ENCODE results near the gene UNKL.
"Not testable (repeated sequence)": the region's sequence is repeated elsewhere in the genome, so short reads cannot be mapped to it uniquely, and the experiment has no call there.

The UNKL gene

DNA sequence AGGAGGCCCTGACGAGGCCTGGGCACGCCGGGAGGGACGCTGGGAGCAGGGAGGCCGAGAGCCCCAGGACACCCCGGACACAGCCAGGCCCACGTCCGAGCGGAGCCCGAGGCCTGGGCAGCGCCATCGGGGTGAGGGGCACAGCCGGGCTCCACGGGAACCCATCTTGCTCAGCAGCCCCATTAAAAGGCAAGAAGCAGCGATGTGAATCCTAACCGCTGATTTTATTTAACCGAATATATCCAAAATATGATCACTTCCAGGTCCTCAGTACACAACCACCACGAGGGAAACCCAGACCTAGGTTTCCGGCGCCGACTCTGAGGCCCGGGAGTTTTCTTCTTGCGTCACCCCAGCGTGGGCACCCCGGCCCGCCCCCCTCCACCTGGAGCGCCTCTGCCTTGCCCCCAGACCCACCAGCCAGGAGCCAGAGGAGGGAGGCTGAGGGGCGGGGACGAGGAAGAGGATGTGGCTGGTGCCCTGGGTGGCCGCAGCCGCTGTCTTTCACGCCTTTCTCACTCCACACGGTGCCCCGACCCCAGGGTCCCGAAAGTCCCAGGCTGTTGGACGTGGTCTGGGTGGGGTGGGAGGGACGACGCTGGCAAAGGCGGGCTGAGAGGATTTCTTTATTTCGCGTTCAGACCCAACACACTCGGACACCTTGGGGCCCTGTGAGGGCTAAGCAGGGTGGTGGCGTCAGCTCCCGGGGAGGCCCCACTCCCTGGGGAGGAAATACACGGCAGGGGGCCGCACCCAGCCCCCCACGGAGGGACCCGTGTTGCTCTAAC lies 30.4 kb upstream of the UNKL start:
- DNase-seq, result no peak

DNA sequence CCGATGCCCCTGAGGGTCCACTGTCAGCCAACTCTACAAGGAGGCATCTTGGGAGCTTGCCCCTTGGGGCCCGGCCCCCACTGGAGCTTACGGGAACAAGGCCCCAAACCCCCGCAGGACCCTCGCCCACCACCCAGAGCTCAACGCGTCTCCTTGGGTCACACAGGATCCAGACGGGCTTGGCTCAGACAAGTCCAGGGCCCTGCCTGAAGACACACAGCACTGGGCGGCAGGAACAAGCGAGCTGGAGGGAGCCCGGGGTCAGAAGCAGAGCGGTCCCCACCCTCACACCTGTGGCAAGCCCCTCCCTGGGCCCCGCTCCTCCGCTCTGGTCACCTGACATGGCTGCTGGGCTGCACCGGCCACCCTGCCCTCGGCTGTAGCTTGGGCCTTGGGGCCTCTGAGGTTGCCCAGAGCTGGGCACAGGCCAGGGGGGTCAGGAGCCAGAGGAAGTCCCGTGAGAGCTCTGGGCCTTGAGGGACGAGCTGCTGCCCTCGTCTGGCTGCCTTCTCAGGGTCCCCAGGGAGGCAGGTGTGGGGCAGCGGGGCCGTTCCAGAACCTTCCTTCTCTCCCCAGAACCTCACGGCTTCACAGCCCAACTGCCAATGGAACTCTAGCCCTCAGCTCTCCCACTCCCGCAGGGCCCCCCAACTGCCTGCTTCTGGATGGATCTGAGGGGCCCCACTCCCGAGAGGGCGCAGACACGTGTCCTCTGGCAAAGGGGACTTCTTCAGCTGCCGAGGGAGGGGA lies 29.7 kb upstream of the UNKL start, which contains the start of gene CCDC154:
TSS of gene CCDC154 (minus strand) at position 577 of the 750 bp plus-strand sequence. CDS start at position 343, 234 bp downstream.
- DNase-seq, result no peak

DNA sequence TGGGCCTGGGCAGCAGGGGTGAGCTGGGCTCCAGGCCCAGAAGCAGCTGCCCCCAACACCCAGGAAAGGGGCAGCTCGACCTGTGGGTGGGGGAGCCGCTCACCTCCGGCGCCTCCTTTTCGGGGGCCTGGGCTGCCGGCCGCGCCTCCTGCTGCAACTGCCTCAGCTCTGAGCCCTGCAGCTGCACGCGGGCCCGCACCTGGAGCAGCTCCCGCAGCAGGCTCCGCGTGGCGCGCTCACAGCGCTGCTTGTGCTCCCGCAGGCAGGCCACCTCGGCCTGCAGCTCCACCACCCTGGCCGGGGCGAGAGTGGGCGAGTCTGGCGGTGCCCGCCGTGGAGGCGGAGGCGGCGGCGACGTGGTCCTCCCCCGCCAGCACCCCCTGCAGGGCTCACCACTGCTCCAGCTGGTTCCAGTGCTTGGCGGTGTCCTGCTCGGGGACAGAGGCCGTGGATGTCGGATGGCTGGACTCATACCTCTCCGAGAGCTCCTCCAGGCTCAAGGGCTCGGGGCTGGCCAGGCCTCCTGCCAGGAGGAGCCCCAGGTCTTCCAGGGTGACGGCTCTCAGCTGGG lies 29.0 kb upstream of the UNKL start:
- DNase-seq, result no peak

DNA sequence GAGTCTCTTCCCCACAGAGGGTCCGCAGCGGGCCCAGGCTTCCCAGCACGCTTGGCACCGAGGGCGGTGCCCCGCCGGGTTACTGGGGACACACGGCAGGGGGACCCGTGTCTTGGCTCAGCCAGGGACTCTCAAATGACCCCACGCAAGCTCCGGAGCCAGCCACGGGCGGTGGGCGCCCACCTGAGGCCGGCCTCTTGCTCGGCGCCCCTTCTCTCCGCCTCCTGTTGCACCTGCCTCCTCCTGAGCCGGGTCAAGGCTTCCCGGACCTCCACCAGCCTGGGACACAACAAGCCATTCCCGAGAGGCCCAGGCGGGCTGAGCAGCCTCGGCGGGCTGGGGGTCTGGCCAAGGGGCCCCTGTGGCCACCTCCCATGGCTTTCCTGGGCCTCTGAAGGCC lies 28.2 kb upstream of the UNKL start:
- DNase-seq, result no peak

DNA sequence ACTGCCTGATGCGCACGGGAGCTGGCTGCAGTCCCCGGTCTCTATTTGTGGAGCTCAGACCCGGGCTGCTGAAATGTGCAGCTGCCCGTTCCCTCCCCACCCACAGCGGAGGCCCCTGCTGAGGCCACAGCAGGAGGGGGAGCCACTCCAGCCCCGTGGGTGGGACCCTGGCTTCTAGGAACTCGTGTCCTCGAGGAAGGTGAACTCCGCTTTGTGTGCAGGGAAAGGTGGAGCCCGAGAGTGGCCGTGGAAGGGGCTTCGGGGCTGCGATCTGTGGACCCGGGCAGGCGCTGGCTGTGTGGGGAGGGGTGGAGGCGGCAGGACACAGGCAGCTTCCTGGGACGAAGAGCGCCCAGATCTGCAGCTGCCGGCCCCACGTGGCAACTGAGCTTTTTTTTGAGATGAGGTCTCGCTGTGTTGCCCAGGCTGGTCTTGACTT lies 26.9 kb upstream of the UNKL start:
- no peak for DNase-seq

DNA sequence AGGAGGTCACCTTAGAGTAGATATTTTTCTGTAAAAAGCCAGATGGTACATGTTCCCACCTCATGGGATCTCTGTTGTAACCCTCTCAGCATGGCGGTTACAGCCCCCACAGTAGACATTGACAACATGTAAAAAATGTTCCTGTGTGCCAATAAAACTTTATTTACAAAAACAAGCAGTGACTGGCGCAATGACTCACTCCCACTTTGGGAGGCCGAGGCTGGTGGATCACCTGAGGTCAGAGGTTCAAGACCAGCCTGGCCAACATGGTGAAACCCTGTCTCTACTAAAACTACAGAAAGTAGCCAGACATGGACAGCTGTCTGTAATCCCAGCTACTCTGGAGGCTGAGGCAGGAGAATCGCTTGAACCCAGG lies 25.2 kb upstream of the UNKL start:
- not testable (repeated sequence) for DNase-seq

DNA sequence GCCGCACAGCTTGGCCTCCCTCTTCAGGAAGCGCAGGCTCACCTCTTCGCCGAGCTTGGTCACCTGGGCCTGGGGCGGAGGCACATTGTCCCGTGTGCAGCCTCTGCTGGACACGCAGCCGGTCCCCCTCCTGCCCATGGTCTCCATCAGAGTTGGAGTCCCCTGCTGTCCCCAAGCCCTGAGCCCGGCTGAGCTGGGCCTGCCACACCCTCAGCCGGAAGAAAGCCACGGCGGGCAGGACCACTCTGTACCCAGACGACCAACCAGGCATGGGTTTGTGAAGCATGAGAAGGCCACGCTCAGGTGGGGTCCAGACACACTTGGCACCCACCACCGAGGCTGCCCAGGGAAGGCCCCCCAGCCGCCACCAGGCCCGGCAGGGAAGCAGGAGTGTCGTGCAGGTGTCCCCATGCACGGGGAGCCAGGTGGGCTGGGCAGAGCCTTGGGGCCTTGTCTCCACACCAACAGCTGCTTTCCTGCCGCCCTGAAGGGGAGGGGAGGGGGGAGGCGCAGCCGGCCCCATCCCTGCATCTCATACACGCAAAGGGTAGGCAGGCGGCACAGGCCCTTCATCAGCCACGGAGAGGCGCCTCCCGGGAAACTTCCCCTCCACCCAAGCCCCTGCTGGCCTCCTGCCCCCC lies 24.7 kb upstream of the UNKL start:
- DNase-seq, result no peak

DNA sequence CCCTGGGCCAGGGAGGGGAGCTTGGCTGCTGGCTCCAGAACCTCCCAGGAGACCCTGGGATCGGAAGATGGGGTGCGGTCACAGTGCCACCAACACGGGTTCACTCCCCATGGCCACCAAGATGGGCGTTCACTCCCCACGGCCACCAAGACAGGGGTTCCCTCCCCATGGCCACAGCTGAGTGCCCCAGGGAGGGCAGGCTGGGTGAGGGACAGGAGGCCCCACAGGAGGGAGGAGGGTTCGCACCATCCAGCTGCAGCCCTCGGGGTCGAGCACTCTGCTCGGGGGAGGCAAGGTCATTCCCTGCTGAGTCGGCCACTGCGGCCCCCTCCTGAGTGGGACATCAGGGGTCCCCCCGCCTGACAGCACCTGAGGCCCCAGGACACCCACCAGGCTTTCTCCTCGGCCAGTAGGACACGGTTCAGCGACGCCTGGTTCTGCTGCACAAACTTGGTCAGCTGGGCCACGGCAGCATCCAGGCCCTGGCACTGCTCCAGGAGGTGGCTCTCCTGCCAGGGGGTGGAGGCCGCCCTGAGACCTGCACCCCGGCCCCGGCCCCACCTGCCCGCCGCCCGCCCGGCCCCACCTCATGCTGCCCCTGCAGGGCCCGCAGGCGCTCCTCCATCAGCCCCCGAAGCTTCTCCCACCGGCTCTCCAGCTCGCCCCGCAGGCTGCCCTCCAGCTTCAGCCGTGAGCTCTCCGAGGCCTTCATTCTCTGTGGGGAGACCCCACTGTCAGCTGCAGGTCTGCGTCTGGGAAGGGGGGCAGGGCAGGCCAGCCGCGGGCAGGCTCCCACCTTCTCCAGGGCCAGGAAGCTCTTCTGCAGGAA lies 23.9 kb upstream of the UNKL start:
- no peak for DNase-seq

DNA sequence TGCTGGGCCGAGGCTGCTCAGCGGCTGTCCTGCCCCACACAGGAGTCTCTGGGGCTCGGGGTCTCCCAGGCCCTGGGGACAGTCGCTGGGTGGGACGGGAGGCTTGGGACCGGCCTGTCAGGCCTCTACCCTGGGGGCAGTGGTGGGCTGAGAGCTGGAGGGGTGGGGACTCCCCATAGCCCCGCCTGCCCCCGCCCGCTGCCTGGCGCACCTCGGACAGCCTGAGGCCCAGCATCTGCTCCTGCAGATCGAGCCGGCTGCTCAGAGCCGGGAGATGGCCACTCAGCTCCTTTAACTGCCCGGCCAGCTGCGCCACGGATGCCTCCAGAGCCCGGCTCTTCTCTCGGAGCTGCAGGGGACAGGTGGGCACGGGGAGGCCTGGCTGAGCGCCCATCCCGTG lies 23.1 kb upstream of the UNKL start:
- no peak for DNase-seq

DNA sequence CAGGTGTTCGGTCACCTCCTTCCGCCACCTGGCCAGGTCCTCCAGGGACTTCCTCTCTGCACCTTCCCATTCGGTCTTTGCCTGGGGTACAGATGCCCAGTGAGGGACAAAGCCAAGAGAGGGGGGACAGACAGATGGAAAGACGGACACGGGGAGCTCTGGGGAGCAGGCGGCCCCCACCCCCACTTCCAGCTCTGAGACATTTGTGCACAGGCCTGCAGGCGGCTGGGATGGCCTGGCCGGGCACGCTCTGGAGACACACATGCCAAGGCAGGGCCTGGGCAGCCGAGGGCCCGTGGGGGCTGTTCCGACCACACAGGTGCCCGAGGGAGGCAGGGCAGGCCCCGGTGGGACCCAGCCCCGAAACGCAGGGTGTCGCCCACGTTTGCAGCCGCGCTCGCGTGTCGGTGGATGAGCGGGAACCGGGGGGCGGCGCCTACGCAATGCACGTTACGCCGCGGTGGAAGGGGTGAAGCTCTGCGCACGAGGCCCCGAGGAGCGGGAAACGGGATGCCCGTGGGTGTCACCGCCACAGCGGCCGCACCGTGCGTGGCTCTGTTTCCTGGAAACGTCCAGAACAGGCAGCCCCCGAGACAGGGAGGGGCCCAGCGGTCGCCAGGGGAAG lies 22.3 kb upstream of the UNKL start:
- DNase-seq, result no peak

DNA sequence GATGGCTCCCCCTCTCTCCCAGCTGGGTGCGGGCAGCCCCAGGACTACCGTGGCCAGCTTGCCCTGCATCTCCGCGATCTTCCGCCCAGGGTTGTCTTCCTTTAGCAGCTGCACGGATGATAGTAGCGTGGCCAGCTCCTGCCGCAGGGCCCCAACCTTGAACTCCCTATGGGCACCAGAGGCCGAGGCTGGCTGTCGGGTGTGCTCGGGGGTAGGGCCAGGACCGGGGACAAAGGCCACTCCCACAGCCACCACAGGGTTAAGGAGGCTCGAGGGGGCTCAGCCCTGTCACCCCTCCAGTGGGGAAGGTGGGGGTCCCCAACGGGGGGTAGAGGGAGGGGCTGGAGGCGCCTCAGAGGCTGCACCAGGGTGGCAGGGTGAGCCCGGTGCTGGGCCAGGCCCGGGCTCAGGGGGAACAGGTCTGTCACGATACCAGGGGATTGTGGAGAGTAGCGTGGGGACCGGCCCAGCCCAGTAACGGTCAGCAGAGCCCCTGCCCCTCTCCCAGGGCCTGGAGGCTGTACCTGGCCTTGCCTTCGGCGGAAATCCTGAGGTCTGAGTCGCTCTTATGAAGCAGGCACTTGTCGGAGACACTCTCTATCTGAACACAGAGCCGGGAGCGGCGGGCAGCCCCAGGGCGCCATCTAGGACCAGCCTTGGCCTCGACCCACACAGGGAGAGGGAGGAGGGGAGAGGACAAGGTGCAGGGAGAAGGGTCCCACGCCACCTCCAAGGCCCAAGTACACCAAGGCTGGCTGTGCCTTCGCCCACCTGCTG lies 21.6 kb upstream of the UNKL start:
- no peak for DNase-seq

DNA sequence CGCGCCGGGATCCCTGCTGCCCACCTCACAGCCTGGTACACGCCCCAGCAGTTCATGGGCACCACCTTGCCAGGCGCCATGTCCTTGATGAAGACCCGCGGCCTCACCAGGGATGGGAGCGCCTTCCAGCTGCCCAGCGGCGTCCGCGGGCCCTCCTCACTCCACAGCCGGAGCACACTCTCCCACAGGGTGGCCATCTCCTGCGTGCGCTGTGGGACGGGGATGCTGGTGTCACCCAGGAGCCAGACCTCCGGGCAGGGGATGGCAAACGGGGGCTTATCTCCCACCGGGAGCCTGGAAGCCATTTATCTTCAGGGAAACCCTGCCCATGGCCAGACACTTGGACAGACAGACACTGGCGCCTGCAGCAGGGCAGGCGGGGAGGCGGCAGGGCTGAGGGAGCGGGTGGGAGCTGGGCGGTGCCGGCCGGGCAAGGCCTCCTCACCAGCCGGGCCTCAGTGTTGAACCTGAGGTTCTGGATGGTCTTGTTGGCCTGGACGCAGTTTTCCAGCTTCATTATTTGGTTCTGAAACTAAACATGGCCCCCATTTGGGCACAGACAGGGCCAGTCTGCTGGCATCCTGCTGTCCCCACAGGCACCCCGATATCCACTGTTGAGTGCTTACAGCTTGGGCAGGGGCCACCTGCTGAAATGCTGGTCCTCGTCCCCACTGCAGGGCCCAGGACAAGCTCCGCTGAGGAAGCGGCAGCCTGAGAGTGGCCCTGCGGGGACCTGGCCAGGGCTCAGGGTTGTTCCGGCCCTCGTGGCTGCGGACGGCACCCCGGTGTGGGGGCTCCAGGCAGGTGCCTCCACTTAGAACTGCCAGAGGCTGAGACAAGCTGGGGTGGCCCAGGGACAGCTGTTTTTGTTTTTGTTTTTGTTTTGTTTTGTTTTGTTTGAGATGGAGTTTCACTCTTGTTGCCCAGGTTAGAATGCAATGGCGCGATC lies 20.4 kb upstream of the UNKL start:
- no peak for DNase-seq

DNA sequence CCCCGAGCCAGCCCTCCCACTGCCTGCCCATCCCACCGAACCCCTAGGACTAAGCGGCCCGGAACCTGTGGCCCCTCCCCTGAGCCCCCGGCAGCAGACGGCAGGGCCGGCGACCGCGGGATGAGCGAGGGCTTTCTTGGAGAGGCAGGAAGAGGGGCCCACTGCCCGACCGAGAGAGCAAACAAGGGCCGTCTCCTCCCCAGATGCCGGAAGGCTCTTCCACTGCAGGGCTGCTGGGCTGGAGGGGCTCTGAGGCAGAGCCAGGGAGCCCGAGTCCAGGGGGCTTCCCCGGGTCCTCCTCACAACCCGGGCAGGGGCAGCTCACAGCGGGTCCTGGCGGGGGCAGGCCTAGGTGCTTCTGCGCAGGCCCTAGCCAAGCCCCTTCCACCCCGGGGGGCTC lies 19.3 kb upstream of the UNKL start:
- DNase-seq, result no peak

DNA sequence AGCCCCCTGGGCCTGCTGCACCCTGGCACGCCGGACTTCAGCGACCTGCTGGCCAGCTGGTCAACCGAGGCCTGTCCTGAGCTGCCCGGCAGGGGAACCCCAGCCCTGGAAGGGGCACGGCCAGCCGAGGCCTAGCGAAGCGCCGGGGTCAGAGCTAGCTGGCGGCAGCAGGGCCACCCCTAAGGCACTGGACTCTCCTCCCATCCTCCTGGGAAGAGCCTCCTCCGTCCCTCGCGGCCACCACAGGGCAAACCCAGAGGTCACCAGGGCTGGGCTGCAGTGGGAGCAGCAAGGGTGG lies 18.7 kb upstream of the UNKL start:
- no peak for DNase-seq

DNA sequence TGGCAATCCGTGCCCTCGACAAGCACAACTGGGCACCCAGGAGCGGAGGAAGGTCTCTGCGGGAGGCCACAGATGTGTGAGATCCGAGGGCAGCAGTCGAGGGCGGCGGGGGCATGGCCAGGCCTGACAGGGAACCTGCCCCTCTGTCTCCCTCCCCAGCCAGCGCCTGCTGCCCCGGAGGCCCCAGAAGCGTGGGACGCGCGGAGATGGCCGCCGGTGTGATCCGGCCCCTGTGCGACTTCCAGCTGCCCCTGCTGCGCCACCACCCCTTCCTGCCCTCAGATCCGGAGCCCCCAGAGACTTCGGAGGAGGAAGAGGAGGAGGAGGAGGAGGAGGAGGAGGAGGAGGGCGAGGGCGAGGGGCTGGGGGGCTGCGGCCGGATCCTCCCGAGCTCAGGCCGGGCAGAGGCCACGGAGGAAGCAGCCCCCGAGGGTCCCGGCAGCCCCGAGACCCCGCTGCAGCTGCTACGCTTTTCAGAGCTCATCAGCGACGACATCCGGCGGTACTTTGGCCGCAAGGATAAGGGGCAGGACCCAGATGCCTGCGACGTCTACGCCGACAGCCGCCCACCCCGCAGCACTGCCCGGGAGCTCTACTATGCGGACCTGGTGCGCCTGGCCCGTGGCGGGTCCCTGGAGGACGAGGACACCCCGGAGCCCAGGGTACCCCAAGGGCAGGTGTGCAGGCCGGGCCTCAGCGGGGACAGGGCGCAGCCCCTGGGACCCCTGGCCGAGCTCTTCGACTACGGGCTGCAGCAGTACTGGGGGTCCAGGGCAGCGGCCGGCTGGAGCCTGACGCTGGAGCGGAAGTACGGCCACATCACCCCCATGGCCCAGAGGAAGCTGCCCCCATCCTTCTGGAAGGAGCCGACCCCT lies 18.1 kb upstream of the UNKL start:
- DNase-seq, result no peak

DNA sequence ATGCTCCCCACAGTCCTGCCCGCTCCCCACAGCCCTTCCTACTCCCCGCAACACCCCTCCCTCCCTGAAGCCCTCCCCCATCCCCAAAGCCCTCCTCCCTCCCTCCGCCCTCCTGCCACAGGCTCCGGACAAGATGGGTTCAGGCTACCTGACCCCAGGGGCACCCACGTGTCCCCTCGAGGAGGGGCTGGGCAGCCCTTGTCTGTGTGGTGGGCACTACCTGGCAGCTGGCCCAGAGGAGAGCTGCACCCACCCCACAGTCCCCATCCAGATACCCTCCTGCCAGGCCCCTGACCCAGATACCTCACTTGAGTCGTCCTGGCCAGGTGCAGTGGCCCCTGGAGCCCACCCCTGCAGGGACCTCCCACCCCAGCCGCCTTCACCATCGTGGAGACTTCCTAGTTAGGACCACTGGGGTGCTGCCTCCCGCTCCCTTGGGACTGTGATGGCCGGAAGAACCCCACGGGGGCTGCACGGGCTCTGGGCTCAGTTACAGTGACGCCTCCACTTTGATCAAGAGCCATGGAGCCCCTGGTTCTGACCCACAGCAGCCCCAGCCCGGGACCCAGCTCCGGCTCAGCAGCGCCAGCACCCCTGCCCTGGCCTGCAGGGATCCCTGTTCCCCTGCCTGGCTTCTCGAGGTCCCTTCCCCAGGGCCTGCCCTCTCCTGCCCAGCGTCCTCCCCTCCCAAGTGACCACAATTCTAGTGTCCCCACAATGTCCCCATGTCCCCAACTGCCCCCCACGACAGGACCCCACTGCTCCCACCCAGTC lies 17.2 kb upstream of the UNKL start:
- DNase-seq, result no peak

DNA sequence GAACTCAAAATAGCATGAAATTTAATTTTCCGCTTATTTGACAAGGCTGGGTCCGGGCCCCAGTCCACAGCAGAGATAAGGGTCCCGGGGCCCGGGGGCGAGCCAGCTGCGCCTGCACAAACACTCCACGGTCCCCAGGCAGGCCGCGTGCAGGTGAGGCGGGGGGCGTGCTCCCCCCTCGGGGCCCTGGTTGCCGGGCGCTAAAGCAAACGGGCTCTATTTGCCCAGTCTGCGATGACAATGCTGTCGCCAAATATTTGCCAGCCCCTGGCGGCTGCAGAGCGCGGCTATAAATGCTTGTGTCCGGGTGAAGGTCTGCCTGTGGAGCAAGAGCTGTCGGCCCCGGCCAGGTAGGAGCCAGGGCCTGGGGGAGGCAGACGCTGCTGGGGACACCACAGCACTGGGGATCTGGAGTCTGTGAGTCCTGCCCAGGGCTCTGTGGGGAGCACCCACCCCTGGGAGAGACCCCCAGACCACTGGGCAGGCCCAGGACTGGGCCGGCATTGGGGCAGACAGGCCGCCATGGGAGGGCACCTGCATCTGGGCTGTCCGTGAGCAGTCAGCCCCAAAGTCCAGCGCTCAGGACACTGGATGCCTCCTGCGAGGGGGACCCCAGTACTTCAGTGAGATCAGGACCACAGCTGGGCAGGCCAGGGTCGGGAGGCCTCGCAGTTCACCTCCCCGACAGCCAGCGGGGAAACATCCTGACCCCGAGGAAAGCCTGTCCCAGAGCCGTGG lies 16.4 kb upstream of the UNKL start, which contains the start of gene PERCC1:
TSS of gene PERCC1 (plus strand) at position 320 of the 738 bp plus-strand sequence. CDS start 1,516 bp downstream, outside the sequence.
- no peak for DNase-seq
